HCT116 (cell line): ENCODE results near the gene TRIL. TPM values are rescaled to one million over a fixed set of nuclear protein-coding genes. Genes with fewer than 3 reads are reported as not detected.

Experiments
- ATAC-seq: fragments of 200-7000 bp; cut with Tn5 transposase; 2 replicates; pipeline ENCODE4 v1.9.1; 2020; ENCODE audit warnings: mild to moderate bottlenecking, moderate library complexity
- BruUV-seq: library from RNA; stranded (reverse); fragments of 400-500 nt; replicated peaks from 2 replicates; lab custom pipeline; 2021; lab: Mats Ljungman, UMichigan
- CTCF ChIA-PET: fragments of 300-600 bp; sonication (Branson Sonifier 250); formaldehyde crosslinking; loops from one replicate; lab custom pipeline; 2021; ENCODE audit warnings: antibody characterized with exemption; lab: Charles Lee
- POLR2A ChIA-PET: fragments of 300-600, 350-600 bp; sonication (Branson Sonifier 250); formaldehyde crosslinking; loops from one replicate; lab custom pipeline; 2021; ENCODE audit warnings: antibody characterized with exemption; lab: Charles Lee
- RAD21 ChIA-PET, 2 experiments: fragments of 300-600 bp; sonication (Branson Sonifier 250); formaldehyde crosslinking; loops; one replicate each; lab custom pipeline; 2023; ENCODE audit warnings: low total read pairs in 2 of 2; ENCODE audit not compliant: uncharacterized antibody in 2 of 2, unreplicated experiment in 2 of 2, low non-redundant PET in 1 of 2; lab: Charles Lee
- DNase-seq: peaks from one replicate; pipeline ENCODE4 v3.0.0-alpha.2; 2010; ENCODE audit warnings: low read depth, low spot score
- H2AFZ ChIP-seq: fragments of 200-600 bp; shearing (Covaris generic), sonication (generic); 2 replicates; pipeline ENCODE4 v1.6.1; 2017; ENCODE audit warnings: low read depth, mixed run types, mixed read lengths, antibody characterized with exemption, low read length; ENCODE audit not compliant: poor library complexity, severe bottlenecking
- H3K27ac ChIP-seq: 2 replicates; pipeline ENCODE4 v1.5.1; 2012; ENCODE audit warnings: low read depth, low read length
- H3K27me3 ChIP-seq: fragments of 200-600 bp; sonication (generic); 2 replicates; pipeline ENCODE4 v1.6.1; 2016; ENCODE audit warnings: mixed run types, low read length, mixed read lengths; ENCODE audit not compliant: insufficient read depth
- H3K36me3 ChIP-seq, 2 experiments: fragments of 200-500 bp in 1 of 2; fragments of 200-600 bp in 1 of 2; sonication (Bioruptor generic) in 1 of 2; sonication (generic) in 1 of 2; 2 replicates each; pipeline versions ENCODE4 v1.5.1 to v1.6.1; 2014 to 2016; ENCODE audit warnings: low read length in 2 of 2, inconsistent platforms in 1 of 2, mixed read lengths in 1 of 2, mixed run types in 1 of 2; ENCODE audit not compliant: insufficient read depth in 2 of 2, control insufficient read depth in 1 of 2
- H3K4me1 ChIP-seq, 2 experiments: fragments of 200-600 bp in 1 of 2; sonication (generic) in 1 of 2; 2 replicates each; pipeline versions ENCODE4 v1.5.1 to v1.6.1; 2012 to 2017; ENCODE audit warnings: low read length in 2 of 2, inconsistent platforms in 1 of 2, mild to moderate bottlenecking in 1 of 2, mixed read lengths in 1 of 2, mixed run types in 1 of 2, moderate library complexity in 1 of 2; ENCODE audit not compliant: insufficient read depth in 2 of 2, control insufficient read depth in 1 of 2
- H3K4me2 ChIP-seq: fragments of 200-600 bp; sonication (generic); 2 replicates; pipeline ENCODE4 v1.6.1; 2017; ENCODE audit warnings: mixed run types, low read length, mixed read lengths
- H3K4me3 ChIP-seq, 2 experiments: fragments of 200-600 bp in 1 of 2; sonication (generic) in 1 of 2; replicated peaks in 1 of 2; 2 replicates each; pipeline ENCODE4 v1.5.1; 2011 to 2016; ENCODE audit warnings: low read length in 2 of 2, control low read depth in 1 of 2, low read depth in 1 of 2, mild to moderate bottlenecking in 1 of 2, mixed read lengths in 1 of 2, mixed run types in 1 of 2
- H3K79me2 ChIP-seq: fragments of 200-600 bp; sonication (generic); 2 replicates; pipeline ENCODE4 v1.6.1; 2017; ENCODE audit warnings: mild to moderate bottlenecking, mixed run types, low read length, moderate library complexity, mixed read lengths; ENCODE audit not compliant: insufficient read depth
- H3K9ac ChIP-seq: fragments of 200-600 bp; sonication (generic); 2 replicates; pipeline ENCODE4 v1.6.1; 2016; ENCODE audit warnings: low read length, mixed read lengths
- H3K9me2 ChIP-seq: fragments of 200-600 bp; sonication (generic), shearing (Covaris generic); 2 replicates; pipeline ENCODE4 v1.6.1; 2017; ENCODE audit warnings: mixed run types, mild to moderate bottlenecking, moderate library complexity; ENCODE audit not compliant: insufficient read depth
- H3K9me3 ChIP-seq, 2 experiments: fragments of 200-500 bp in 1 of 2; fragments of 200-600 bp in 1 of 2; sonication (Bioruptor generic) in 1 of 2; sonication (generic) in 1 of 2; 2 replicates each; pipeline ENCODE4 v1.6.1; 2014 to 2017; ENCODE audit warnings: low read length in 2 of 2, mixed read lengths in 2 of 2, inconsistent platforms in 1 of 2, low read depth in 1 of 2, mild to moderate bottlenecking in 1 of 2, mixed run types in 1 of 2, moderate library complexity in 1 of 2; ENCODE audit not compliant: control insufficient read depth in 1 of 2, insufficient read depth in 1 of 2
- H4K20me1 ChIP-seq: fragments of 200-600 bp; sonication (generic), shearing (Covaris generic); 2 replicates; pipeline ENCODE4 v1.6.1; 2017; ENCODE audit warnings: mixed run types, mild to moderate bottlenecking, moderate library complexity; ENCODE audit not compliant: insufficient read depth
- ELF1 ChIP-seq: IDR thresholded peaks from 2 replicates; pipeline ENCODE4 v1.6.1; 2012; ENCODE audit warnings: low read depth, borderline replicate concordance
- EZH2 ChIP-seq: fragments of 200-600 bp; sonication (generic); IDR thresholded peaks from 2 replicates; pipeline ENCODE4 v1.6.1; 2017; ENCODE audit warnings: antibody characterized with exemption, mixed run types
- MAX ChIP-seq: IDR thresholded peaks from 2 replicates; pipeline ENCODE4 v1.6.1; 2012
- POLR2A ChIP-seq: IDR thresholded peaks from 2 replicates; pipeline ENCODE4 v1.7.0; 2011; ENCODE audit warnings: borderline replicate concordance; ENCODE audit not compliant: insufficient read depth, insufficient read length; ENCODE audit errors: extremely low read depth
- RAD21 ChIP-seq: IDR thresholded peaks from 2 replicates; pipeline ENCODE4 v1.6.1; 2012; ENCODE audit warnings: low read depth, mild to moderate bottlenecking
- REST ChIP-seq: IDR thresholded peaks from 2 replicates; pipeline ENCODE4 v1.6.1; 2012; ENCODE audit warnings: low read depth
- SIN3A ChIP-seq: IDR thresholded peaks from 2 replicates; pipeline ENCODE4 v1.6.1; 2012; ENCODE audit warnings: low read depth
- SP1 ChIP-seq: IDR thresholded peaks from 2 replicates; pipeline ENCODE4 v1.6.1; 2012; ENCODE audit warnings: low read depth
- ZBTB33 ChIP-seq: IDR thresholded peaks from 2 replicates; pipeline ENCODE4 v1.6.1; 2011; ENCODE audit warnings: mild to moderate bottlenecking, low read length, moderate library complexity; ENCODE audit not compliant: insufficient replicate concordance; ENCODE audit errors: extremely low read depth
- ZNF274 ChIP-seq: fragments of 200-500 bp; sonication (Bioruptor generic); IDR thresholded peaks from 2 replicates; pipeline ENCODE4 v1.6.1; 2014; ENCODE audit warnings: mild to moderate bottlenecking, low read depth, low read length, inconsistent platforms
- intact Hi-C: fragments of 100-400 bp; cut with micrococcal nuclease; formaldehyde crosslinking; loops from 2 replicates; pipeline ENCODE4 v1.10.0; 2022
- total RNA-seq: library from RNA; stranded (reverse); gene quantifications from one replicate; pipeline ENCODE4 v1.2.1, GENCODE V29; 2021; ENCODE audit not compliant: unreplicated experiment

TRIL gene
- total RNA-seq, 1 experiment from 2014 or later, result not detected

- Histone ChIP-seq H3K9me3 (no peaks in the 10 kb centered on the region), H3K27me3 (no peaks in the 10 kb centered on the region), H3K79me2 (no peaks in the 10 kb centered on the region), H4K20me1 (no peaks in the 10 kb centered on the region), H2AFZ (no peak overlapping the region), H3K4me2 (no peak overlapping the region), H3K9me2 (no peaks in the 10 kb centered on the region), H3K9ac (no peak overlapping the region), H3K4me3 (no peak overlapping the region), H3K36me3 (no peaks in the 10 kb centered on the region), H3K27ac (no peak overlapping the region), H3K4me1 (no peaks in the 10 kb centered on the region)
- CTCF ChIA-PET, result no interaction called here
- DNase-seq (no peak), ATAC-seq (no peak)
- BruUV-seq, result no TSS peak
- TF ChIP-seq ELF1 (no peak), ZBTB33 (no peak), POLR2A (no peak), EZH2 (no peak), MAX (no peak), SIN3A (no peak), SP1 (no peak), REST (no peak), ZNF274 (no peak), RAD21 (no peak)
- intact Hi-C loops, result no loop called here
- RAD21 ChIA-PET, result no interaction called here
- POLR2A ChIA-PET, result no interaction called here
Observed at GRCh38 chr7:29003703-29004102, 45.6 kb upstream of the TRIL start.
